Stimulated activated CD4-positive, alpha-beta T cell treated with anti-CD3 and anti-CD28 coated beads, Interleukin-1b, Interleukin-23, amount 100 ng/mL, for 48 hours (primary cell): ENCODE measurements around the gene SYT11.
"Not testable (repeated sequence)": the region's sequence is repeated elsewhere in the genome, so short reads cannot be mapped to it uniquely, and the experiment has no call there.

ENCODE experiments used
- DNase-seq: peaks from one replicate; pipeline ENCODE4 v3.0.0-alpha.2; 2020

SYT11 gene

DNA sequence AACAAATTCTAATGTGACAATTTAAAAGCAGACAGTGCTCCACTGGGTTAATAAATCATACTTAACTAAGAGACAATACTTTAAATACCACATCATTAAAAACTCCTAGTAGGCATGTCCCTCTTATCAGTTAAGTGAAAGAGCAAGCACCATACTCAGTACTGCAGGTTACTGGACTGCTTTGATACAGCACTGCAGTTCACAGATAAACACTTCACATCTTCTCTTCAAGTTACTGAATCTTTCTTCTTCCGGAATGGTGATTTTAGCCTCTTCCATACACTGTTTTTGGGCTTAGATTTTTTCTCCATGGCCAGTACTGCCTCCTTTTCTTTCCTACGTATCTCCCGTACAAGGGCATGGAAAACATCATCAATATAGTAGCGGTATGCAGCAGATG, 40.8 kb downstream of the SYT11 start:
- DNase-seq, result no peak

DNA sequence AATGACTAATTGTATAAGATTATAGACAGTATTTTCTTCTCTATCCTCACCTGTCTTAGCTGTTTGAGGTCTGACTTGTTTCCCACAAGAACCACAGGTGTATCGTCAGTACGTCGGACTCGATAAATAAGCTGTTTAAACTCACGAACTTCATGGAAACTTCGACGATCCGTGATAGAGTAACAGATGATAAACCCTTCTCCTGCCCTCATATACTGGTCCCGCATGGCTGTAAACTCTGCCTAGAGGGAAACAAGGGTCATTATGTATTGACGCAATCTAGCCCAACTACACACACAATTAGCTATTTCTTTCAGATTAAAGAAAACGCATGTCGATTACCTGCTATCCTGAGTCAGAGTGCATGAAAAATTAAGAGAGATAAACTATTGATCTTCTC, 44.9 kb downstream of the SYT11 start:
- DNase-seq, result no peak

DNA sequence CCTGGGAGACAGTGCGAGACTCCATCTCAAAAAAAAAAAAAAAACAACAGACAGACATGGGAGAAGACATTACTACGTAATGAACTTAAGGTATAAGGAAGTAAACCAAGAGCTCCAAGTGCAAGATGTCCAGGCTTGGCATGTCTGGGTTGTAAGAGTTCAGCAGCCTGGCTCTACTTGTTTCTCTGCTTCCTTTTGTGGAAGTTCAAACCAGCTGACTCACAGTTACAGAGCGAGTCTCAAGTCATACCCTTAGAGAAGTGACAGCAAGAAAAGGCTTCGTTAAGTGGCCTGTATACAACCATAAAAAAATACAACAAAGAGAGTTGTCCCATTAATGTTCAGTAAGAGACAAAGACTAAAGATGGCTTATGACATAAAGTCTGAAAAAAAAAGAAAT, 50.5 kb downstream of the SYT11 start:
- no peak for DNase-seq

DNA sequence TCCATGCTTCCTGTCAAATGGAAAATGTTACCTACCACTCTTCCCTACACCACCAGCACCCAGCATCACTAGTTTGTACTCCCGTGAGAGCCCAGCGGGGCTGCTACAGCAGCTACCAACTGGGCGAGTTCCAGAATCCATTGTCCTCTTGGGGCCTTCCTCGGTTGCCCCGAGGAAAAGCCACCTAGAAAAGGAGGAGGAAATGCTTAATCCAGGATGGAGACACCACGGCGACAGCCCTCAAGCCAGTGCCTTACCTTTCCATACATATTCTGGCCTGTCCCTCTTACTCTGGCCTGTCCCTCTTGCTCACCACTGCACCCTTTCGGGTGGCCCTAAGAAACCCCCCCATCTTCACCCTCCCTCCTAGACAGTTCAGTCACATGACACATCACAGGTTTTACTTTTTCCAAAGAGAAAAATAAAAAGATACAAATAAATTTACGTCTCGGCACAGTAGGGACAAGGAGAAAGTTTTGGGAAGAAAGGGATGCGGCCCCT, 51.3 kb downstream of the SYT11 start:
- DNase-seq, result no peak

DNA sequence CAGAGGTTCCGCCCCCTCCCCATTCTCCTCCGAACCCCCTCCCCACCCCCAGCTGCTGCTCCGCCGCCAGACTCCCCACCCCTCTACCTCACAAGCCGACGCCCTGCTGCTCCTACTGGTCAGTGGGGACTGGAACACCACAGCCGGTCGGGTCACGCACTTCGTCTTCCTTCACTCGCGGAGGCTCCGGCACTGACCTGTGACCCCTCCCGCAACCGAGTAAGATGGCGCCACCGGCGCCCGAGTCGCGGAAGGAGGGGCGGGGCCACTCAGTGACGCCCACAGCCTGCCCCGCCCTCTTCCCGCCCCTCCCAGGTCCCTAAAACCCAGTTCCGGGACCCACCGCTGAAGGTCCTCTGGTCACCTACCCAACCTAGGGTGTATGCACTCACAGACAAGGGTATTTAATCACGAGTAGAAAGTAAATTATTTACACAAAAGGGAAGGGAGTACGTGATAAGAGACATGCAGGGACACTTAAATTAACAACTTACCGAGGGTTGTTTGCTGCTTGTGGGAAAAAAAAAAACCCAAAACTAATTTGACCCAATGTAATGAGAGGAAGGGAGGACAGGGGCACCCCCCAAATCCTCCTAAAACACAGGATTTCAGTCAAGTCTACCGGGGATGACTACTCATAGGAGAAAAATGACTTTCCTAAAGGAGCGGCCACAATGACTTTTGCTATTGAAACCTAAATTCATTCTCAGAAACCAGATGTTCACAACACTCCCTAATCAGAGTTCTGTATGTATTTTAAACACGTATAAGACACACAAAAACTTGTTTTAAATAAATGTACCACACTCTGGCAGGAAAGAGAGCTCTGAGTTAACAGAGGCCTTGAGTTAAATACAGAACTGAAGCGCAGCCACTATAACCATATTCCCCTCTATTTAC, 52.0 kb downstream of the SYT11 start, which contains the start of gene RIT1:
Gene RIT1 (minus strand): TSS at position 194 of the 900 bp plus-strand sequence. CDS start 588 bp downstream, outside the sequence.
- DNase-seq, result peak; percentile 86

DNA sequence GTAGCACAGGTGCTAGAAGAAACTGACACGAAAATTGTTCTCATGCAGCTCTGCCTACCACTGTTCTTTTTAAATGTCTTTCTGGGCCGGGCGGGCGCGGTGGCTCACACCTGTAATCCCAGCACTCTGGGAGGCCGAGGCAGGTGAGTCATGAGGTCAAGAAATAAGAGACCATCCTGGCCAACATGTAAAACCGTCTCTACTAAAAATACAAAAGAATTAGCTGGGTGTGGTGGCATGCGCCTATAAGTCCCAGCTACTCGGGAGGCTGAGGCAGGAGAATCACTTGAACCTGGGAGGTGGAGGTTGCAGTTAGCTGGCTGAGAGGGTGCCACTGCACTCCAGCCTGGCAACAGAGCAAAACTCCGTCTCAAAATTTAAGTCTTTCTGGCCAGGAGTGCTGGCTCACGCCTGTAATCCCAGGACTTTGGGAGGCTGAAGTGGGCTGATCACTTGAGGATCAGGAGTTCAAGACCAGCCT, 52.7 kb downstream of the SYT11 start:
- DNase-seq, result no peak

DNA sequence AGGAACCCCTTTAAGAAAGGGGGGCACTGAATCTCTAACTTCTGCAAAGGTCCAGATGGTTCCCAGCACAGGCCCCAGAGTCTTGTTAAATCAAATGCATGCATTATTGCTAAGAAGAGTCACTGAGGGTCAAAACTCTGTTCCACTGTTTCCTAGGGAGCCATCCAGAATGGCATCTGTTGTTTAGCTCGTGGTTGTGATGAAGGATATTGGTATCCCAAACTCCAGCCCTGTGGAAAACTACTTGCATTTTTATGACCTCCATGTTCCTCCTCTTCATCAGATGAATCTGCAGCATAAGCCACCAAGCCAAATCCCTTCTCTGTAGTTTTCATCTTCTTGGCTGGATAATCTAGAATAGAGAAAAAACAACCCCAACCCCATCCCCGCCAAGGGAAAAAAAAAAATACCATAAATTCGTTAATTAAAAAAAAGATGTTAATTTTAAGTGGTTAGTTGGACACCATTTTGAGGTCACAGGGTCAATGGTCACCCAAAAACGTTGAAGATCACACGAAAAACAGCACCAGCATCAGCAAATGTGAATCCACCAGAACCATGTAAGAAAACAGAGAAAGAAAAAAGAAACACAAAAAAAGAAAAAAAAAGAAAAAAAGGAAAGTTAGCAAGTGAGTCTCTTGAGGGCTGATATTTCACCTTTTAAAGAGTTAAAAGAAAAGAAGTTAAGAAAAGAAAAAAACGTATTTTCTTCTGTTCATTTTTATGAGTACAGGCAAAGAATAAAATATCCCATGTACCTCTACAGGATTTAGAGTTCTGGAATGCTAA, 54.8 kb downstream of the SYT11 start:
- no peak for DNase-seq

DNA sequence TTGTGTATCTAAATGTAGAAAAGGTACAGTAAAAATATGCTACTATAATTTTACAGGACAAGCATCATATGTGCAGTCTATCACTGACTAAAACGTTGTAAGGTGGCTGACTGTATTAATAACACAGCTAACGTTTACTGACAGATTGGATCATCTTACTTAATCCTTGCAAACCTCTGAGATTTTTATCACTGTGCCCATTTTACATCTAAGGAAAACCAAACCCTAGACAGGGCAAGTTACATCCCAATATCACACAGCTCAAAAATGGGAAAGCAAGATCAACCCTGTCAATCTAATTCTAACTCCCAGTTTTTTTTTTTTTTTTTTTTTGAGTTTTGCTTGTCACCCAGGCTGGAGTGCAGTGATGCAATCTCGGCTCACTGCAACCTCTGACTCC, 59.3 kb downstream of the SYT11 start:
- DNase-seq, result no peak

DNA sequence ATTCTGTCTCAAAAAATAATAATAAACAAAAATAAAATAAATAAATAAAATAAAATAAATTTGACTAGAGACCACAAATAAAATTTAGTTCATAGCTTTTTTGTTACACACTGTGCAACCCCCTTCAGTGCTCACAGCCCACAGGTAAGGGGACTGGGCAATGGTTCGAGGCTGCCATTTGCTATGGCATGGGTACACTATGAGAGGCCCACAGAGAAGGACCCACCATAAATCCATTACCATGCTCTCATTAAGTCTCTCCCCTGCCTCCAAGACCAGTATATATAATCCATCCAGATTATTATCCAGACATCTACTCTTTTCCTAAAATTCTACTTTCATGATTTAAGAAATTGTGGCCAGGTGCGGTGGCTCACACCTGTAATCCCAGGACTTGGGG, 60.4 kb downstream of the SYT11 start:
- DNase-seq, result no peak

DNA sequence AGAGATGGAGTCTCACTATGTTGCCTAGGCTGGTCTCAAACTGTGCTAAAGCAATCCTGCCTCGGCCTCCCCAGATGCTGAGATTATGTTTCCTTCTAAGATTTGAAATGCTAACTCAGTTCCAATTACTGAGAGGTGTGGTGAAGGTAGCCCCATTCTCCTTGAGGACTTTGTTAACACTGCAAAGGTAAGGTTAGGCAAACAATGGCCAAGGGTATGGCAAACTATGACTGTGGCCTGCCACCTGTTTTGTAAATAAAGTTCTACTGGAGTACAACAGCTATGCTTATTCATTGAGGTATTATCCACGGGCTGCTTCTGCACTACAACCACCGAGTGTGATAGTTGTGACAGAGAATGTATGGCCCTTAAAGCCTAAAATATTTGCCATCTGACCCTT, 61.4 kb downstream of the SYT11 start:
- DNase-seq, result no peak

DNA sequence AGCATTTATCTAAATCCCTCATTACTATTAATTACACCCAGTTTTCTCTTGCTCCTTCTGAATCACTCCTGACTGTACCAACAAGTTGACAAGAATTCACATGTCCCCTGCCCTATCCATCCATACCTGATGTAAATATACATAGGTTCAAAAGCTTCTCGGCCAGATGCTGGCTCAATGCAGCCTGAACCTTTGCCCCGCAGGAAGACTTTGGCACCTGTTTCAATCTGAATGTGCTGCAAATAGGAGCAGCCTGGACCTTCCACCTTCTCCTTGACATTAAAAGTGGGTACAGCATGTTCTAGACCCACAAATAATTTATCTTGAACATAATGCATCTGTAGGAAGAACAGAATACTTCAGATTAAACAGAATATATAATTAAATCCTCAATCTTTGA, 66.1 kb downstream of the SYT11 start:
- no peak for DNase-seq

DNA sequence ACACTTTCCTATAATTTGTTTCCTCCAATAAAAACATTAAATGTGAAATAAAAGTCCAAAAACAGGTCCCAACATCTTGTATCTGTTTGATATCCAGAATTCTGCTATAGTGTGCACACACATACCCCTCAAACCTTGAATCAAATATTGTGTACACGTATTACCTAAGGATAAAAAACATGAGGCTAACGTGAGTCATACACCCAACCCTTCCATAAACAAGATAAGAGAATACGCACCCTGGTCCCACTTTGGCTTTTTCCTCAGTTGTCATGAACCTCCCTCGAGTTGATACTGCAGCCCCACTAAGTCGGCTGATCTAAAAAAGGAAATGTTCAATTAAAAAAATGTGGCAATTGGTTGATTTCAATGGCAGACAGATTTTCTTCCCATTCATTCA, 69.7 kb downstream of the SYT11 start:
- no peak for DNase-seq

DNA sequence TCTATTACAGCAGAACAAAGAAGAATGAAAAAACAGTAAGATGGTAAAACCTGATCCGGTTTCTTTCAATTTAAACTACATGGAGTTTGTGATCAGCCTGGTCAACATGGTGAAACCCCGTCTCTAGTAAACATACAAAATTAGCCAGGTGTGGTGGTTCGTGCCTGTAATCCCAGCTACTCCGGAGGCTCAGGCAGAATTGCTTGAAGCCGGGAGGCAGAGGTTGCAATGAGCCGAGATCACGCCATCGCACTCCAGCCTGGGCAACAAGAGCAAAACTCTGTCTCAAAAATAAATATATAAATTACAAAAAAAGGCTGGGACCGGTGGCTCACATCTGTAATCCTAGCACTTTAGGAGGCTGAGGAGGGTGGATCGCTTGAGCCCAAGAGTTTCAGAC, 71.4 kb downstream of the SYT11 start:
- DNase-seq, result not testable (repeated sequence)

DNA sequence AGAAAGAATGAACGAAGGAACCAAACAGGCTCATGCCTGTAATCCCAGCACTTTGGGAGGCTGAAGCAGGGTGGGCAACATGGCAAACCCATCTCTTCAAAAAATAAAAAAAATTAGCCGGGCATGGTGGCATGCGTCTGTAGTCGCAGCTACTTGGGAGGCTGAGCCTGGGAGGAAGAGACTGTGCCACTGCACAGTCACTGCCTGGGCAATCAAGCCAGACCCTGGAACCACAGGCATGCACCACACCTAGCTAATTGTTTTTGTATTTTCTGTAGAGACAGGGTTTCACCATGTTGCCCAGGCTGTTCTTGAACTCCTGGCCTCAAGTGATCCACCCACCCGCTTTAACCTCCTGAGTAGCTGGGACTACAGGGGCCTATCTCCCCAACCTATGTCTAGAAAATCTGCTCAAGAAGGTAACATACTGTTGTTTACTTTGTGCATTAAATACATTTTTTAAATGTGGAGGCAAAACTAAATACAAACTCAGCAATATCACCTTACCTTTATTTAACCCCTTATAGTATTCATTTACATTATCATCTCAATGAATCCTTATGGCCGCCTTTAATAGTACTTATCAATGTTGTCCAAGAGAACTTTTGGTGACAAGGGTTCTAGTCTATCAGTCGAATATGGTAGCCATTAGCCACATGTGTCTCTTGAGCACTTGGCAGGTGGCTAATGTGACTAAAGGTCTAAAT, 72.1 kb downstream of the SYT11 start:
- DNase-seq, result no peak

DNA sequence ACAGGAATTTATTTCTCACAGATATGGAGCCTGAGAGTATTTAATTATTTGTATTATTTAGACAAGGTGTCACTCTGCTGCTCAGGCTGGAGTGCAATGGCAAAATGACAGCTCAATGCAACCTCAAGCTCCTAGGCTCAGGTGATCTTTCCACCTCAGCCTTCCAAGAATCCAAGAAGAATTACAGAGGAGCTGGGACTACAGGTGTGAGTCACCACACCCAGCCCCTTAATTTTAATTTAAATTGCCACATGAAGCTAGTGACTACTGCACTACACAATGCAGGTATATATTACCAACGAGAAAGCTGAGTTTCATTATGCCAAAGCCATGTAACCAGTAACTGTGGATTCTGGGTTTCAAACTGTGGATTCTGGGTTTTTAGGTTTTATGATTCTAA, 72.7 kb downstream of the SYT11 start:
- no peak for DNase-seq

DNA sequence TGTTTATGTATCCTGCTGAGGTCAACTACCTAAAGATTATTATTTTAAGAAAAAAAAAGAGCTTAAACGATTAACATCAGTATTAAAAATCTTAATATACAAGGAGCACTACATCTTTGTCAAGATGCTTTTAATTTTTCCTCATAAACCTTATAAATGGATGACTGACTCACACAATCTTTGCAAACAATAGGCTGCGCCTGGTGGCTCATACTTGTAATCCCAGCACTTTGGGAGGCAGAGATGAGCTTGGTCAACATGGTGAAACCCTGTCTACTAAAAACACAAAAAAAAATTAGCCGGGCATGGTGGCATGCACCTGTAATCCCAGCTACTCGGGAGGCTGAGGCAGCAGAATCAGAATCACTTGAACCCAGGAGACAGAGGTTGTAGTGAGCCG, 73.1 kb downstream of the SYT11 start:
- DNase-seq, result no peak

DNA sequence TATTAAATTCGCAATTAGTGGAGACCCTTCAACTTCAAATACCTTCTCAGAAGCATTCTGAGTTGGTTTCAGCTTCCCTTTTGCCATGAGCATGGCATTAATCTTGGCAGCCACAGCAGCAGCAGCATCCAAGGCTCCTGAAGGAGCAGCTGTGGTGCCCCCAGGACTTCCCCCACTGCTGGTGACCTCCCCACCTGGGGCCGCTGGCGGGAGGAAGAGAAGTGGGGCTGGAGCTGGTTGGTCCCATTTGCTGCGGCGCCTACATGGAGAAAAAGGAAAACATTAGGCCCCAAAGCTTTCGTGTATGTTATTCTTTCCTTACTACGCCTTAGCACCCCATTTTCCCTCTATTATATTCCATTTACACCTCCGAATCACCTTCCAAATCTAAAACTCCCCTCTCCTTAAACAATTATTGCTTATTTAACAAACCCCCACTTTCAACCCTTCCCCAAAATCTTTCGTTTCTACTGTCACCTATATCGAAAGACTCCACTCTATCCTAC, 74.3 kb downstream of the SYT11 start:
- DNase-seq, result no peak

DNA sequence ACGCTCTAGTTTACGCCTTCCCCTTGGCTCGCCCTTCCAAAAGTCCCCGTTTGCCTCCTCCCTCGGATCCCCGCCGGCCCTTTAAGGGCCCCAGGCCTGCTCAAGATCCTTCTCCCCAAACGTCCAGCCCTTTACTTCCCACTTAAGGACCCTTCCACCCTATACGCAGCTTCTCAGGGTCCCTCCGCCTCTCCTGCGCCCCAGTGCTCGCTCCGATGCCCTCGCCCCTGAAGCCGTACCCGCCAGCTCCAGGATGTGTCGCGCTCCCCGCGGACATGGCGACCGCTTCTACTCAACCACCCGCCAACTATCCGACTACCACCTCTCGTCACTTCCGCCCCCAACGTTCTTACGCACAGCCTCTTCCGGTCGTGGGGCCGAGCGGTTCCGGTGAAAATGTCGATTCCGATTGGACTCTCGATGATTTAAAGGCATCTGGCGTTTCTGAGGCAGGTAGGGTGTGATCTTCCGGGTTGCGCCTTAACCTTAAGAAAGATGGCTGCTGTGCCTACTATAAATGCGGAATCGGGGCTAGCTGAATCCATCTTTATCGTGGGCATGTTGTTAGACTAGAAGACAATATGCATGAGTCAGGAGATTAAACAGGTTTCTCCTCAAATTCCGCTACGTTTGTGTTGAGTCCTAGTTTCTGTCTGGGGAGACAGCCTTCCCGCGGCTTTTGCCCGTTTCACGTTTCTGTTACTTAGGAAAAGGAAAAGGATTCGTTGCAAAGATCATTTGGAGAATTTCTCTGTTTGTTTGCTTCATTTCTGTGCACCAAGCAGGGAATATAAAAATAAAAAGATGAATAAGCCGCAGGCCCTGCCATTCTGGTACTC, 74.9 kb downstream of the SYT11 start, which contains the start of gene KHDC4:
Gene KHDC4 (minus strand): TSS at position 317 of the 839 bp plus-strand sequence. CDS start 40 bp downstream, at position 277.
- DNase-seq, result peak; percentile 95
